Tibial nerve (tissue), 4 donors: ENCODE measurements around the gene LEAP2.

Experiments used
- CTCF ChIP-seq, 5 experiments: fragments of 200-600 bp in 3 of 5; fragments of 450-650 bp in 2 of 5; sonication (generic) in 3 of 5; IDR thresholded peaks; one replicate each; pipeline ENCODE4 v1.5.1; 2016 to 2019; ENCODE audit warnings: antibody characterized with exemption in 5 of 5, mild to moderate bottlenecking in 3 of 5, moderate library complexity in 2 of 5
- EP300 ChIP-seq, 2 donors: sonication (generic); formaldehyde crosslinking; IDR thresholded peaks; one replicate each; pipeline ENCODE4 v1.6.1; 2017; ENCODE audit warnings: antibody characterized with exemption in 2 of 2, mild to moderate bottlenecking in 1 of 2
- POLR2A ChIP-seq, 2 donors: fragments of 450-650 bp; IDR thresholded peaks; one replicate each; pipeline ENCODE4 v1.6.1; 2017; ENCODE audit warnings: antibody characterized with exemption in 2 of 2, mild to moderate bottlenecking in 2 of 2, moderate library complexity in 2 of 2

GRCh38 chr5:132915681-132916080 lies 42.2 kb downstream of the LEAP2 start:
- TF ChIP-seq CTCF (IDR thresholded peaks at IDR 0.05) (no peak), POLR2A (IDR thresholded peaks at IDR 0.05) (no peak), EP300 (IDR thresholded peaks at IDR 0.05) (no peak)
